NK-92 (cell line): ENCODE results near the gene DCUN1D2.

Experiments used
- DNase-seq: peaks from one replicate; lab custom pipeline; 2025; ENCODE audit not compliant: unreplicated experiment; lab: John Stamatoyannopoulos, UW

Gene DCUN1D2

DNA sequence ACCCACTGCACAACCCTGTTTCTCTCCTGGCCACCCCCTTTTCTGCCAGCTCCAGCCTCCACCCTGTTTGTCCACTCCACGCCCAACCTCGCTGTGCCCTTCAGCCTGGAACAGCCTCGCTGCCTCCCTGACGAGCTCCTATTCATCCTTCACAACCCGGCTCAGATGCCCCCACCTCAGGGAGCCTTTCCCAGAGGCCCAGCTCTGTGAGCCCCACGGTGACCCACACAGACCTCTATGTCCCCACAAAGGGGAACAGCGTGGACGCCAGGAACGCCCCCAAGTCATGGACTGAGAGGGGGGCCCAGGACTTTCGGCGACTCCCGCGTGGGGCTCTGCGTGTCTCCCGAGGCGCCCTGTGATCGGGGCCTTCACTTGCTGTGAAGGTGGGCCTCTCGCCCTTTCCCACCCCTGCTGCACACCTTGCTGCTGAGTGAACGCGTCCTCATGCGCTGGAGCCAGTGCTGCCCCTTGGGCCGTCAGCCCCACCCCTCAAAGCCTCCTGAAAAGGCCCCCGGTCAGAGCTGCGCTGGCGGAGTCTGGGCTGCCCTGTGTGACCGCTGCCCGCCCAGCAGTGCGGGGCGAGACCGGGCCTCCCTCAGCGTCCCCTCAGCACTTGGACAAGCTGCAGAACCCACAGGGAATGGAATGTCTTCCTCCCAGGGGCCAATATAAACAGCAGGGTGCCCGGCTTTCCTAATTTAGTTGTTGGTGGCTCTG, 77.2 kb downstream of the DCUN1D2 start:
- DNase-seq: no peak

DNA sequence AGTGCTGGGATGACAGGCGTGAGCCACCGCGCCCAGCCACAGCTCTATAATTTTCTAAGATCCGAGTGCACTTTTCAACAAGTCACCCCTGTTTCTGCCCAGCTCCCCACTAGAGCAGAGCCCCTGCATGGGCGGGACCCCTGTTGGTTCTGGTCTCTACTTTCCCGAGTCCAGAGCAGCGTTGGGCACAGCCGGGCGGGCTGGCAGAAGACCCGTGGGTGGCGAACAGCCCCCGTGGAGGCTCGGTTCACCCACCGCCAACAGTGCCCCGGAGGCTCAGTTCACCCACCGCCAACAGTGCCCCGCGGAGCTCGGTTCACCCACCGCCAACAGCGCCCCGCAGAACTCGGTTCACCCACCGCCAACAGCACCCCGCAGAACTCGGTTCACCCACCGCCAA, 78.1 kb downstream of the DCUN1D2 start:
- no peak for DNase-seq

DNA sequence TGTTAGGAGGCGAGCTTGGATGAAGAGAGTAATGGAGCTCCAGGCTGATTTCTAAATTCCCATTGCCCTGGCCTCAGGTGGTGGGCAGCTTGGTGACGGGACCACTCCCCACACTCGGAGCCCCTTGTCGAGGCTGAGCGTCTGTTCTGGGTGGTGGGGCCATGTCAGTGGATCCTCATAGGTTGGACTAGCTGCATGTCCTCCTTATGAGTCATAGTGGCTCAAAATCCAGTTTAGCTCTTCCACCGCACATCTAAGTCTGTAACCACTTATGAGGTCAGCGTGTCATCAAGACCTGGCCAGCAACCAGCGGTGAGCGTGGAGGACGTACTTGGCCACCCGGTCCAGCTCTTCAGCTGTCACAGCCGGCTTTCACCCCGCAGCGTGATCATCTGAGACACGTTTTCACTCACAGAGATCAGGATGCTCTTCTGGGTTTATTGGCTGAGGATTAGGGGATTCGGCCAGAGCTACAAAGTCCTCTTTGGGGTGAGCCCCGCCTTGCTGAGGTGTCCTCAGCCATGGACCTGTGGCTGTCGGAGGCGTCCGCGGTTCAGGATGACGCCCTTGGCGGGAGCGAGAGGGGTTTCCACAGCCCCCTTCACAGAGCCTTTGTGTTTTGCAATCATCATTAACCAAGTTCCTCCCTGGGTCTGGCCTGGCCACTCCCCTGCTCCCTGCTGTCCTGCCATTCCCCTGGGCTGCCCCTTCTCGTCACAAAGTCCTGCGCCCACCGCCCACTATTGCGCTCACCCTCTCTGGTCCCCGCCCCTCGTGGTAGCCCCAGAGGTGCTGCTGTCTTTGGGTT, 79.1 kb downstream of the DCUN1D2 start:
- no peak for DNase-seq

DNA sequence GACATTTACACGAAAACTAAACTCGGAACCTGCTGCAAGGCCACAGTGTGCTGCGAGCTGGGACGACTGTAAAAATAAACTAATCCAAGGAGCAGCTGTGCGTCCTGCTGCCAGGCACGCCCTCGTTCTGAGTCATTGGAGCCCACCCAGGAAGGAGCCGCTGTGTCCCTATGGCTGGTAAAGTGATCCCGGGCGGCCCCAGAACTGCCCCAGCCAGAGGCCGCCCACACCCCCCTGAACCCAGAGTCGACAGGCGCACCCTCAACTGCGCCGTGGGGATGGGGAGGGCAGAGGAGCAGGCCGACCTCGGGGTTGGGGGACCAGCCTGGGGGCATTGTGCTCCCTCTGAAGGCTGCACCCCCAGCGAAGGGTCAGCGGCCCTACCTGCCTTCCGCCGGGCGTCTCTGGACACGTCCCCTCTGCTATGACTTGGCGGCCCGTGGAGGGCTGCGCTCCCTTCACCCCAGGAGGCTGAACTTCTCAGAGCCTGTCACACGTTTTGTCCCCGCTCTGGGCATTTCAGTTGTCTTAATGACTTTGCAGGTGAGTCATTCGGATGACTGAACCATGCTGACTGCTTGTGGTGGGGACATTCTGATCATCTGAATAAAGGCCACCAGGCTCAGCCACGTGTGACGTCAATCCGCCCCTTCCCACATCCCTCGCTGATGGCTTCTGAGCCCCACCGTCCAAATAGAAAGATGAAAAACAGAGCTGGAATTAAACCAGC, 79.9 kb downstream of the DCUN1D2 start:
- no peak for DNase-seq

DNA sequence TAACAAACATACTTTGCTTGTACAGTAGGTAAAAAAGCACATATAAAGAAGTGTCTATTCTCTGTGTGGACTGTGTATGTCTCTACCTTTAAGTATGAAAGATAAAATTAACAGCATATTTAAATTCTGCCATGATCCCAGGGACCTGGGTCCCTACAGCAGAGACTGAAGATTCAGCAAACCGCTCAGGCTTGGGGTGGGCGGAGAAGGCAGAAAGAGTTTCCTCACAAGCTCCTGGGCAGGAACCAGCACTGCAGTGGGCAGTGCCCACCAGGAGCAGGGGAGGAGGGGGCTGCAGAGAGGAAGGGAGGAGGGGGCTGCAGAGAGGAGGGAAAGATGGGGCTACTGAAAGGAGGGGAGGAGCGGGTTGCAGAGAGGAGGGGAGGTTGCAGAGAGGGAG, 81.9 kb downstream of the DCUN1D2 start:
- DNase-seq: no peak

DNA sequence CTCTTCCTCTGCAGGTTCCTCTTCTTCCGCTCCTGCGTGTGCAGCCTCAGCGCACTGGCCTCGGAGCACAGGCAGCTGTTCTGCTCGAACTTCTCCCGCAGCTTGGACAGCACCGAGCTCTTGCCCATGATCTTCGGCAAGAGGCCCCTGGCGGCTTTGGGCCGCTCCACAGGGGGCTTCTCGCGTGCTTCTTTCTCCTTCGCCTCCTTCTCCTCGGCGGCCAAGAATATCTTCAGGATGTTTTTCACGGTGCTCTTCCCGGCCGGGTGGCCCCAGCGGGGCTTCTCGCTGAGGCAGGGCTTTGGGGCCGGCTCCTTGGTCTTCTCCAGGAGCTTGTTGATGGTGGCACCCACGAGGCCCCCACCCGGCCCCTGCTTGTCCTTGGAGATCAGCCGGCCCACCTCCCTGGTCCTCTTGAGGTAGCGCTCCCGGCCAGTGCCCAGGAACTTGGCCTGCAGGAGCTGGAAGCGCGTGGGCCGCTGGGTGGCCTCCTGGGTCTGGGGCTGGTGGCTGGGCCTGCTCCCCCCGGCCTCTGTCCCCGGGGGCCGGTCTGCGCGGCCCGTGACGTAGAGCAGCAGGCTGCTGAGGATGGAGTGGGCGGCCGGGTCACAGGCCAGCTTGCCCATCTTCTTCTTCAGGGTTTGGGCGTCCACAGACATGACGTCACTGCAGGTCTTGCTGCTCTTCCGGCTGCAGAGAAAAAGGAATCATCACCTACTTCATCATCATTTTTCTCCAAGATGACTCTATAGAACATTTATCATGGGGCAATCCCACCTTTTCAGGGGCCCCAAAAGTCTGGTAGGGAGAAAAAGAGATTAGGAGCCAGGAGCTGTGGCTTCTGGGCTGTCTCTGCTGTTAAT, 82.7 kb downstream of the DCUN1D2 start:
- no peak for DNase-seq

DNA sequence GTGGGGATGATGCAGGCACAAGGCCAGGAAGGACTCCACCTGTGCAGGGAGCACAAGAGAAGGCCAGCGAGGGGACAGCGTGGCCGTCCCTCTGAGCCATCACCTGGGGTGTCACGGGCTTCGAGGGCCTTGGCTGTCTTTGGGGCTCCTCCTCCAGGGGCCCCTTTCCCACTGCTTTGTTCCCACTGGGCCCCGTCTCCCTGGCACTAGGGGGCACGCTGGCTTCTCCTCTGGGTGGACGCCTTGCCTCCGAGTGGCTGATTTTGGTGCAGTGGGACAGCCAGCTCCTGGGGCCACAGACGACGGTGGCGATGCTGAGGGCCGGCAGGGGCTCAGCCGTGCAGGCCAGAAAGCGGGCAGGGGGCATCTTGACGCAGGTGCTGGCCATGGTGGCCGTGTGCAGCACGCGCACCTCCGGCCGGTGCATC, 83.4 kb downstream of the DCUN1D2 start:
- DNase-seq: no peak

DNA sequence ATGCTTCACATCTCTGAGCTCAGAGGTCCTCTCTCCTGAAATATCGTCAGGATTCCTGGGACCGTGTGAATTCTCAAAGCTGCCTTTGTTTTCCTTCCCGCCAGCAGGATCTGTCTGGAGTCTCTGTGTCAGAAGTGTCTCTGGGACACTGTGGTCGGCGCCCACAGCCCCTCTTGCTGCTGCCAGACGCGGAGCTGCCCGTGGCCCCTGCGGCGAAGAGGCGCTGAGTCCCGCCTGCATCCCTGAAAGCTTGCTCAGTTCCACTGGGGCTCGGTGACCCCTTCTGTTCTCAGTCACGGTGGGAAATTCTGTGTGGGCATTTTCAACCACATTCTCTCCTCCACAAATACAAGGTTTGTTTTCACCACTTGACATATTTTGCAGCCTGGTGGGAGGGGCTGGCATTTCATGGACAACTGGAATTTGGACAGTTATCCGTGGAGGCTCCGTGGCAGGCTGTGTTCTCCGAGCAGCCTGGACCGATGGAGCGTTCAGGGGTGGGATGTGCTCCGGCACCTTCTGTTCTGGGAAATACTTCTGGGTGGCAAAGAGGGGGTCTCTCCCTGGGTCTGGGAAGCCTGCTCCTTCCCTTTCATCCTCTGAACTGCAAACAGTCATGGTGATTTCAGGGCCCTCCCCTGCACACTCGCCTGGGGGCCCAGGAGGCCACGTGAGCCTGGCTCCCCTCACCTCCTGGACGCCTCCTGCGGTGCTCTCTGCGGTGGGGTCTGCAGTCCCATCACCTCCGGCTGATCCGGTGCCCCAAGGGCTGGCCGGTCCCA, 84.0 kb downstream of the DCUN1D2 start:
- no peak for DNase-seq
